Prostate gland (tissue), 2 donors: ENCODE data around the gene NF2.

ENCODE experiments used
- CTCF ChIP-seq, 4 experiments: fragments of 200-600 bp in 2 of 4; fragments of 450-650 bp in 2 of 4; sonication (generic) in 2 of 4; IDR thresholded peaks; 1 replicate in 3 of 4; 2 replicates in 1 of 4; pipeline ENCODE4 v1.5.1; 2016 to 2019; ENCODE audit warnings: antibody characterized with exemption in 4 of 4, mild to moderate bottlenecking in 2 of 4, moderate library complexity in 2 of 4
- POLR2A ChIP-seq: fragments of 450-650 bp; IDR thresholded peaks from one replicate; pipeline ENCODE4 v1.6.1; 2016; ENCODE audit warnings: antibody characterized with exemption, mild to moderate bottlenecking
- POLR2AphosphoS5 ChIP-seq: sonication (generic); formaldehyde crosslinking; IDR thresholded peaks from one replicate; pipeline ENCODE4 v1.6.1; 2017; ENCODE audit warnings: antibody characterized with exemption

- TF ChIP-seq CTCF (IDR thresholded peaks at IDR 0.05) (no peak), POLR2A (no peak), POLR2AphosphoS5 (no peak)
Observed at GRCh38 chr22:29581799-29582198, 21.6 kb upstream of the NF2 start.
